H7 (cell line): ENCODE data around the gene POLR1B. TPM values are rescaled to one million over a fixed set of nuclear protein-coding genes. Genes with fewer than 3 reads are reported as not detected.
A peak's percentile ranks its signal among the peaks of the same experiment; 100 is the strongest.

ENCODE experiments used
- DNase-seq: peaks from one replicate; pipeline ENCODE4 v3.0.0; 2012
- H3K27me3 ChIP-seq: 2 replicates; pipeline ENCODE4 v1.6.0; 2011; ENCODE audit warnings: mild to moderate bottlenecking, low read length; ENCODE audit not compliant: control insufficient read depth, insufficient read depth
- H3K36me3 ChIP-seq: replicated peaks from 2 replicates; pipeline ENCODE4 v1.5.1; 2011; ENCODE audit warnings: low read length; ENCODE audit not compliant: control insufficient read depth, insufficient read depth
- H3K4me3 ChIP-seq: 2 replicates; pipeline ENCODE4 v1.5.1; 2011; ENCODE audit warnings: low read depth, mild to moderate bottlenecking, control low read depth, low read length, moderate library complexity; ENCODE audit not compliant: insufficient read depth
- total RNA-seq: library from RNA; depleted of rRNA; stranded (reverse); fragments of >200 nt; shearing (Covaris generic); gene quantifications from 2 replicates; pipeline ENCODE4 v1.2.3, GENCODE V29; 2014

The POLR1B gene
- total RNA-seq, 1 experiment from 2014 or later = 35.5 TPM

GRCh38 chr2:112579241-112579640 lies 37.0 kb downstream of the POLR1B start:
- no peak overlapping the region for H3K4me3 ChIP-seq
- no peaks in the 10 kb centered on the region for H3K27me3 ChIP-seq
- peaks cover 12% of the 10 kb centered on the region for H3K36me3 ChIP-seq
- no peak for DNase-seq

- H3K36me3 ChIP-seq = peaks cover 7% of the 10 kb centered on the region
- DNase-seq = no peak
- H3K27me3 ChIP-seq = no peaks in the 10 kb centered on the region
- H3K4me3 ChIP-seq = no peak overlapping the region
Observed at GRCh38 chr2:112580084-112580483, 37.8 kb downstream of the POLR1B start.

- Histone ChIP-seq H3K27me3 (no peaks in the 10 kb centered on the region), H3K36me3 (peaks cover 2% of the 10 kb centered on the region), H3K4me3 (no peak overlapping the region)
- no peak for DNase-seq
Observed at GRCh38 chr2:112582314-112582746, 40.1 kb downstream of the POLR1B start.

- no peaks in the 10 kb centered on the region for H3K27me3 ChIP-seq
- DNase-seq = no peak
- peak overlapping the region; percentile 91 for H3K4me3 ChIP-seq
- H3K36me3 ChIP-seq = peaks cover 2% of the 10 kb centered on the region
Observed at GRCh38 chr2:112583497-112584133, 41.4 kb downstream of the POLR1B start.

GRCh38 chr2:112584134-112584890 lies 42.0 kb downstream of the POLR1B start, which contains the start of gene CHCHD5:
TSS of gene CHCHD5 (plus strand) at chr2:112584609. CDS start at chr2:112584648, 39 bp downstream.
- H3K36me3 ChIP-seq = peaks cover 3% of the 10 kb centered on the region

GRCh38 chr2:112584891-112585250 lies 42.6 kb downstream of the POLR1B start:
- Histone ChIP-seq H3K36me3 (peaks cover 3% of the 10 kb centered on the region), H3K27me3 (no peaks in the 10 kb centered on the region), H3K4me3 (peak overlapping the region; percentile 91)
- no peak for DNase-seq

More at GRCh38 chr2:112584134-112584890, 42.0 kb downstream of the POLR1B start, which contains the start of gene CHCHD5:
- Histone ChIP-seq H3K27me3 (no peaks in the 10 kb centered on the region), H3K4me3 (peak within 1 kb of the TSS; percentile 91)
- peak; percentile 90 for DNase-seq

- DNase-seq = no peak
- H3K4me3 ChIP-seq = peak overlapping the region; percentile 91; the same call in 1 of the 2 replicates
- no peaks in the 10 kb centered on the region for H3K27me3 ChIP-seq
- H3K36me3 ChIP-seq = peaks cover 3% of the 10 kb centered on the region
Observed at GRCh38 chr2:112585400-112585799, 43.1 kb downstream of the POLR1B start.

GRCh38 chr2:112585873-112586464 lies 43.7 kb downstream of the POLR1B start:
- H3K36me3 ChIP-seq = peaks cover 3% of the 10 kb centered on the region
- no peak overlapping the region for H3K4me3 ChIP-seq
- no peak for DNase-seq
- no peaks in the 10 kb centered on the region for H3K27me3 ChIP-seq

GRCh38 chr2:112588611-112589045 lies 46.4 kb downstream of the POLR1B start:
- Histone ChIP-seq H3K4me3 (no peak overlapping the region), H3K36me3 (peaks cover 3% of the 10 kb centered on the region), H3K27me3 (no peaks in the 10 kb centered on the region)
- DNase-seq = no peak

- Histone ChIP-seq H3K4me3 (no peak overlapping the region), H3K27me3 (no peaks in the 10 kb centered on the region), H3K36me3 (peaks cover 3% of the 10 kb centered on the region)
- DNase-seq = no peak
Observed at GRCh38 chr2:112591413-112591812, 49.1 kb downstream of the POLR1B start.

- Histone ChIP-seq H3K27me3 (no peaks in the 10 kb centered on the region), H3K4me3 (no peak overlapping the region), H3K36me3 (peaks cover 1% of the 10 kb centered on the region)
- DNase-seq = no peak
Observed at GRCh38 chr2:112593736-112594135, 51.5 kb downstream of the POLR1B start.

GRCh38 chr2:112597537-112598322 lies 55.5 kb downstream of the POLR1B start:
- Histone ChIP-seq H3K36me3 (no peaks in the 10 kb centered on the region), H3K4me3 (no peak overlapping the region), H3K27me3 (no peaks in the 10 kb centered on the region)
- no peak for DNase-seq

GRCh38 chr2:112600634-112601033 lies 58.4 kb downstream of the POLR1B start:
- no peak overlapping the region for H3K4me3 ChIP-seq
- H3K36me3 ChIP-seq = no peaks in the 10 kb centered on the region
- no peak for DNase-seq
- H3K27me3 ChIP-seq = no peaks in the 10 kb centered on the region

- no peaks in the 10 kb centered on the region for H3K36me3 ChIP-seq
- no peak for DNase-seq
- no peak overlapping the region for H3K4me3 ChIP-seq
- no peaks in the 10 kb centered on the region for H3K27me3 ChIP-seq
Observed at GRCh38 chr2:112601754-112602153, 59.5 kb downstream of the POLR1B start.
